ENCODE data around the gene EFNA5. TPM values are rescaled to one million over a fixed set of nuclear protein-coding genes. Genes with fewer than 3 reads are reported as not detected.

Gene EFNA5
- total and polyA plus RNA-seq, 8 donors, result 0.29 to 187 (median 3.1) TPM

GRCh38 chr5:107567901-107568671 lies 102.7 kb downstream of the EFNA5 start:
- Histone ChIP-seq H3K4me1 (peaks cover 12 to 53% (median 33%) of the 10 kb centered on the region in 4 donors), H3K36me3 (no peaks in the 10 kb centered on the region), H3K9me3 (no peaks in the 10 kb centered on the region), H3K27ac (no peak overlapping the region), H3K4me3 (no peak overlapping the region), H3K27me3 (no peaks in the 10 kb centered on the region)
- TF ChIP-seq CTCF (IDR thresholded peaks at IDR 0.05) (no peak), POLR2A (IDR thresholded peaks at IDR 0.05) (no peak), EP300 (IDR thresholded peaks at IDR 0.05) (no peak), POLR2AphosphoS5 (IDR thresholded peaks at IDR 0.05) (no peak)
- DNase-seq, result no peak
- 81 to 93% (median 89%) methylated on average over 4 of the region's 4 CpGs for WGBS, 5 donors
- intact Hi-C loops (cut with DNase I; ENCODE audit: low total_unique reads), result no loop called here

DNA sequence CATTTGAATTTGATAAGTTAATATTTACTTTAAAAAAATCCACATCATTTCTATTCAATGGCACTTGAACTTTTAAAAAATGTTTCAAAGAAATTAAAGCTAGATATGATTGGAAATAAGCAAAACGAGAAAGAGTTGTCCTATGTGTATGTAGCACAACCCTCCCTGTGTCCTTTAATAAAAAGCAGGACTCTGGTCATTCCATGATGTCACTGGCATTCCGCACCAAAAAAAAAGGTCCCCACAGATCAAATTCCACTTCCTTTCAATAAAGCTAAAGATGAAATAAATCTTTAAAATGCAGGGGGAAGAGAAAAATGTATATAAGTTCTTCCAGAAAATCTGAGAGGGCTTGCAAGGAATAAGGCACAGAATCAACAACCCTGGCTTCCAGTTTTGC lies 103.8 kb downstream of the EFNA5 start:
- peaks cover 12 to 47% (median 26%) of the 10 kb centered on the region in 4 donors for H3K4me1 ChIP-seq
- no peaks in the 10 kb centered on the region for H3K27me3 ChIP-seq
- no peak for DNase-seq
- H3K36me3 ChIP-seq, result no peaks in the 10 kb centered on the region
- H3K4me3 ChIP-seq, result no peak overlapping the region
- no peak overlapping the region for H3K27ac ChIP-seq
- H3K9me3 ChIP-seq, result no peaks in the 10 kb centered on the region
- WGBS, 5 donors, result 44 to 66% (median 53%) methylated on average over 2 of the region's 2 CpGs
- intact Hi-C loops (cut with DNase I; ENCODE audit: low total_unique reads), result no loop called here
- no peak for TF ChIP-seq POLR2A (IDR thresholded peaks at IDR 0.05)
- TF ChIP-seq CTCF (IDR thresholded peaks at IDR 0.05), result no peak
- no peak for TF ChIP-seq EP300 (IDR thresholded peaks at IDR 0.05)
- TF ChIP-seq POLR2AphosphoS5 (IDR thresholded peaks at IDR 0.05), result no peak

GRCh38 chr5:107565791-107566767 lies 104.7 kb downstream of the EFNA5 start:
- Histone ChIP-seq H3K36me3 (no peaks in the 10 kb centered on the region), H3K9me3 (no peaks in the 10 kb centered on the region), H3K27ac (no peak overlapping the region), H3K4me1 (peaks cover 7 to 39% (median 22%) of the 10 kb centered on the region in 4 donors), H3K27me3 (no peaks in the 10 kb centered on the region), H3K4me3 (no peak overlapping the region)
- 63 to 74% (median 73%) methylated on average over 10 of the region's 10 CpGs for WGBS, 5 donors
- TF ChIP-seq POLR2A (IDR thresholded peaks at IDR 0.05) (no peak), POLR2AphosphoS5 (IDR thresholded peaks at IDR 0.05) (no peak), CTCF (IDR thresholded peaks at IDR 0.05) (no peak), EP300 (IDR thresholded peaks at IDR 0.05) (no peak)
- intact Hi-C loops (cut with DNase I; ENCODE audit: low total_unique reads), result no loop called here
- DNase-seq, result no peak

DNA sequence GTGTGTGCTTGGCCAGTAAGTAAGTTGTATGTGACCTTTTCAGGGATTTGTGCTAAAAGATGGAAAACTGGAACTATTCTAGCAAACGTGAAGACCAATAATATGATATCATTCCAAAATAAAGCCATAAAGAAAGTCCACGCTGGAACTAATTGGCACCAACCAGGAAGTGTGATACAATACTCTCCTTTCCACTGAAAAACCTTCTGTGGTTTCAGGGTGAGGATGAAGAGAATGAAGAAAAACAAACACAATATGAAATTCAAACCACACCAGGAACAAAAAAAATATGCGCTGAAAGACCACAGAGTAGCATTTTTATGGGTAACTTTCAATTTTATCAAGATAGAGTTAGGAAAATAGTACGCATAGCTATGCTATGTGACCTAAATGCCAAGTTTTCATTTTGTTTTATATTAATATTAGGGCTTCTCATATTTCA lies 105.8 kb downstream of the EFNA5 start:
- TF ChIP-seq POLR2AphosphoS5 (IDR thresholded peaks at IDR 0.05) (no peak), POLR2A (IDR thresholded peaks at IDR 0.05) (no peak), CTCF (IDR thresholded peaks at IDR 0.05) (no peak), EP300 (IDR thresholded peaks at IDR 0.05) (no peak)
- no peaks in the 10 kb centered on the region for H3K27me3 ChIP-seq
- no peak for DNase-seq
- intact Hi-C loops (cut with DNase I; ENCODE audit: low total_unique reads), result no loop called here
- 55 to 73% (median 67%) methylated on average over 4 of the region's 4 CpGs for WGBS, 5 donors
- no peak overlapping the region for H3K4me3 ChIP-seq
- H3K4me1 ChIP-seq, result peaks cover 0 to 28% (median 10%) of the 10 kb centered on the region in 4 donors
- H3K9me3 ChIP-seq, result no peaks in the 10 kb centered on the region
- H3K36me3 ChIP-seq, result no peaks in the 10 kb centered on the region
- no peak overlapping the region for H3K27ac ChIP-seq
